AG09319 (cell line): ENCODE data around the gene CORO2B.

ENCODE experiments used
- DNase-seq: peaks from one replicate; pipeline ENCODE4 v3.0.0-alpha.2; 2010; ENCODE audit warnings: low read depth; ENCODE audit errors: extremely low read depth
- CTCF ChIP-seq: IDR thresholded peaks from 2 replicates; pipeline ENCODE4 v1.5.1; 2011; ENCODE audit warnings: low read depth, mild to moderate bottlenecking, inconsistent platforms, low read length, moderate library complexity

The CORO2B gene

GRCh38 chr15:68617777-68618176, 39.0 kb downstream of the CORO2B start:
- no peak for TF ChIP-seq CTCF
- DNase-seq: no peak

DNA sequence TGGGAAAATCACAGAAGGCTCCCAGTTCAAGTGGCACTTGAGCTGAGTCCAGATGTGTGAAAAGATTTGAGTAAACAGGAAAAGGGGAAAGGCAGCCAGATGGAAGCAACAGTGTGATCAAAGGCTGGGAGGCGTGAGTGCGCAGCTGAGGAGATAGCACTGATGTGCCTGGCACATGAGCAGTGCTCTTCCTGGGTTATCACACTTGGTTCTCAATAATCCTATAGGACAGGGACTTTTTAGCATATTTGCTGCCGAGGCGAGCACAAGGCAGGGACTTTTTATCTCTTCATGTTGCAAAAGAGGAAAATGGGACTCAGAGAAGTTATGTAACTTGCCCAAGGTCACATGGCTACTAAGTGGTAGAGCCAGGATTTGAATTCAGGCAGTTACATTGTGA, 39.6 kb downstream of the CORO2B start:
- no peak for TF ChIP-seq CTCF
- DNase-seq: no peak

DNA sequence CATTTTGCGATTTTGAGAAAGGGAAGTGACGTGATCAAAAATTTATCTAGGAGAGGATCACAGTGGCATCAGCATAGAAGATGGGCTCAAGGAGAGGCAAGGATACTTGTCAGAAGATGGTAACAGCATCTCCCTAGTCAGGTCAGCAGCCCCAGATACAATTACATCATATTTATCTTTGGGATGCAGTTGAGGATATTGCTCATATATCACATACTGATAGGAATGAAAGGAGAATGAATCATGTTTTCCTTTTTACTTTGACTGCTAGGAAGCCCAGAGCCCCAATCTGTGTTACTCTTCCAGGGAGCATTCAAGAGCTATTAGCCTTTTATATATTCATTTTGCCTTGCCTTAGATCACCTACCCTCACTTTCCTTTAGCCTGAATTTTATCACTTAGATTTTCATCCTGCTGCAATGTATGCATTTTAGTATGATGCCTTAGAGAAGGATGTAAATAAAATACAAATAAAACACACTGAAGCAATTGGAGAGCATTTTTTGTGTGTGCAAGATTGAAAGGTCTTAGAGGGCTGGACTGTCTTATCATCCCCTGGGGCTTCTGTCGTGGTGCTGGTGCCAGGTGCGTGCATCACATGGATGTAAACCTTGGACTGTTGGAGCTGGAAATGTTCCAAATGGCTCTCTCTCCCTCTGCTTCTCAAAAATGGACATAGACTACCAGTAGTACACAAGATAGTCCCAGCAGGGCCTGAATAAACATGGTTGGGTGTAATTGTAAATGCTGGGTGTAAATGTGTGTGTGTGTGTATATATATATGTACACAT, 40.3 kb downstream of the CORO2B start:
- DNase-seq: no peak
- no peak for TF ChIP-seq CTCF

GRCh38 chr15:68620721-68621527, 42.1 kb downstream of the CORO2B start:
- TF ChIP-seq CTCF: no peak
- peak; percentile 97 for DNase-seq

- no peak for TF ChIP-seq CTCF
- DNase-seq: no peak
Measured at GRCh38 chr15:68621535-68621934, 42.7 kb downstream of the CORO2B start.

- no peak for TF ChIP-seq CTCF
- DNase-seq: no peak
Measured at GRCh38 chr15:68623301-68623892, 44.6 kb downstream of the CORO2B start.

DNA sequence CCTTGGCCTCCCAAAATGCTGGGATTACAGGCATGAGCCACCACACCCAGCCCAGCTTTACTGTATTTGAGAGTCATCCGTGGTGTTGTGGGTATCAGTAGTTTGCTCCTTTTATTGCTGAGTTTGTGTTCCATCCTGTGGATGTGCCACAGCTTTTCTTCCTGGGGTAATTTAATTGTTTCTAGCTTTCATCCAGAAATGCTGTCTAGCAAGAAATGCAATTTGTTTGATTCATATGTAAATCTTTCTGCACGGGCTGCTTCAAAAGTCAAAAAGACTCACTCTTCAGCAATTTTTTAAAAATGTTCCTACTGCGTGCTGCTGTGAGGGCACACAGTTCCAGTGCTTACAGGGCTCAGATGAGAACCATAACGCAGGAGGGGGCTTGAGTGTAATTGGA, 47.1 kb downstream of the CORO2B start:
- DNase-seq: no peak
- no peak for TF ChIP-seq CTCF
